ENCODE results near the gene MRPL55.

DNA sequence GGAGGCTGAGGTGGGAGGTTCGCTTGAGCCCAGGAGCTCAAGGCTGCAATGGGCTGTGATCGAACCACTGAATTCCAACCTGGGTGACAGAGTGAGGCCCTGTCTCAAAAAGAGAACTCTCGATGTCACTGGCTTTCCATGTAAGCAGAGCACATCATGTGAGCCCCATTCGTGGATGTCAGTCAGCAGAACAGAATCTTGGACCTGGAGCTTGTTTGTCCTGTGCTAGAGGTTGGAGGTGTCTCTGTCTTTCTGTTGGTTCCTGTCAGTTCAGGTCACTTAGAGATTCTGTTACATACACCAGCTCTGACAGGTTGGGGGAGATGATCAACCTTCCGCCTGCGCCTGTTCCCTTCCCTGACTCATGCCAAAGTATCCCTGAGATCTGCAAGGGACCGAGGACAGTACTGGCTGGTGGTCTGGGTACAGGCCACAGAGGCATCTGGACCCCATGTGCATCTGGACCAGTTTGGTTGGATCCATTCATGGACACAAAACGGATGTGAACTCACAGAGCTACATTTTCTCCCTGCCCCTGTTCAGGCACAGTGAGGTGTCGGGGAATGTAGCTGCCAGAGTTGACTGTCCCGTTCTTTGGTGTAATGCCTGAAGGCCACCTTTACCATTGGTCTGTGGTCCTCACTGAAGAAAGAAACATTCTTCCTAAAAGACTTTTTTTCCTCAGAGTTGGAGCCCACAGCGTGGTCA, 16.6 kb downstream of the MRPL55 start:
- TF ChIP-seq POLR2A (IDR thresholded peaks at IDR 0.05) = no peak
- TF ChIP-seq, protein P1, sequence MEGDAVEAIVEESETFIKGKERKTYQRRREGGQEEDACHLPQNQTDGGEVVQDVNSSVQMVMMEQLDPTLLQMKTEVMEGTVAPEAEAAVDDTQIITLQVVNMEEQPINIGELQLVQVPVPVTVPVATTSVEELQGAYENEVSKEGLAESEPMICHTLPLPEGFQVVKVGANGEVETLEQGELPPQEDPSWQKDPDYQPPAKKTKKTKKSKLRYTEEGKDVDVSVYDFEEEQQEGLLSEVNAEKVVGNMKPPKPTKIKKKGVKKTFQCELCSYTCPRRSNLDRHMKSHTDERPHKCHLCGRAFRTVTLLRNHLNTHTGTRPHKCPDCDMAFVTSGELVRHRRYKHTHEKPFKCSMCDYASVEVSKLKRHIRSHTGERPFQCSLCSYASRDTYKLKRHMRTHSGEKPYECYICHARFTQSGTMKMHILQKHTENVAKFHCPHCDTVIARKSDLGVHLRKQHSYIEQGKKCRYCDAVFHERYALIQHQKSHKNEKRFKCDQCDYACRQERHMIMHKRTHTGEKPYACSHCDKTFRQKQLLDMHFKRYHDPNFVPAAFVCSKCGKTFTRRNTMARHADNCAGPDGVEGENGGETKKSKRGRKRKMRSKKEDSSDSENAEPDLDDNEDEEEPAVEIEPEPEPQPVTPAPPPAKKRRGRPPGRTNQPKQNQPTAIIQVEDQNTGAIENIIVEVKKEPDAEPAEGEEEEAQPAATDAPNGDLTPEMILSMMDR (IDR thresholded peaks at IDR 0.05) = no peak
